CD1c-positive myeloid dendritic cell (primary cell): ENCODE results near the gene MTMR12.

ENCODE experiments used
- DNase-seq: peaks from one replicate; pipeline ENCODE4 v3.0.0-alpha.2; 2016; ENCODE audit errors: extremely low spot score

MTMR12 gene

GRCh38 chr5:32274548-32275395 lies 38.0 kb downstream of the MTMR12 start:
- no peak for DNase-seq

DNA sequence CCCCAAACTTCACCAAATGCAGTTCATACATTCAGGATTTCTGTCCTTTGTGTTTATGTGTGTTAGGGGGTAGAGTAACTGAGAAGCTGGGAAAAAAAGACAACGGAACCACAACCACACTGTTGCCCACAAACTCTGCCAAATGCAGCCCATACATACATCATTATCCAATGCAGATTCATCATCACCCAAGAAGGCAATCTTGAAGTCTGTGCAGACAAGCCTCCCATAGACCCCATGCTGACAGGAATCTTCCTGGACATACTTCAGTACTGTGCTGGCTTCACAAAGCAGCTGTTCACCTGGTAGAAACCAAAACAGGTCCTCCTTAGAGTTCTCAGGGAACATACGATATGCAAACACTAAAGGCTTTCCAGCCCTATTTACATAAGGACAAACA lies 38.9 kb downstream of the MTMR12 start:
- DNase-seq: no peak

- DNase-seq: no peak
Observed at GRCh38 chr5:32272746-32273145, 40.0 kb downstream of the MTMR12 start.

DNA sequence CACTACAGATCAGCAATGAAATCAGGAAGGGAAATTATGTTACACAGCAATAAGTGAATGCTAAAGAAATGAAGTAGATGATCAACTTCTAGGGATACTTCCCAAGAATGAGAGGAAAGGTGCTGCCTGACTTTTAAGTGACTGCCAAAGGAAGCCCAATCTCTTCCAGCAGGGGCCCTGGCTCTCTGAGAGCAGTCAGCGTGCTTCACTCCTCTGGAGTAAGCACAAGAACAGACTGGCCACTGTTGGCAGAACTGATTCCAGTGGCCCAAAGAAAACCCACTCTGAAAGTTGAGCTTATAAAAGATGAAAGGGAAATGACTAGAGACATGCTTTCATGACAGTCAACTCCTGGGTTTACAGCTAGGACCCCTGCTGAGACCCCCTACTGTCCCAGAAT lies 41.8 kb downstream of the MTMR12 start:
- no peak for DNase-seq

GRCh38 chr5:32270178-32270577 lies 42.6 kb downstream of the MTMR12 start:
- no peak for DNase-seq

DNA sequence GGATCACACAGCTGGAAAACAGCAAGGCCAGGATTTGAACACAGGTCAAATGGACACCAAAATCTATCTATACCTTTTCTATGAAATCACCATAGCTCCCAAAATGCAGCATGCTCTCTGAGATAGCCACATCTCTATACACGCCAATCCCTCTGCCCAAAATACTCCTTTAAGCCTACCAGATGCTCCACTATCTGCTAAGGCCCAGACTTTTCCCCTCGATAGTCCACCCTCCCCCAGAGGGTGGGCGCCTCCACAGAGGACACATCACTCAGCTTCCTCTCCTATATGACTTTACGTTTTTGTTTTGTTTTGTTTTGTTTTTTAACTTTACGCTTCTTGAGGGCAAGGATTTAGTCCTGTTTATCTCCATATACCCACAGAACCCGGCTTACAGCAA lies 46.8 kb downstream of the MTMR12 start:
- DNase-seq: no peak

- DNase-seq: no peak
Observed at GRCh38 chr5:32264957-32265572, 47.7 kb downstream of the MTMR12 start.

GRCh38 chr5:32263684-32264083 lies 49.1 kb downstream of the MTMR12 start:
- DNase-seq: no peak

DNA sequence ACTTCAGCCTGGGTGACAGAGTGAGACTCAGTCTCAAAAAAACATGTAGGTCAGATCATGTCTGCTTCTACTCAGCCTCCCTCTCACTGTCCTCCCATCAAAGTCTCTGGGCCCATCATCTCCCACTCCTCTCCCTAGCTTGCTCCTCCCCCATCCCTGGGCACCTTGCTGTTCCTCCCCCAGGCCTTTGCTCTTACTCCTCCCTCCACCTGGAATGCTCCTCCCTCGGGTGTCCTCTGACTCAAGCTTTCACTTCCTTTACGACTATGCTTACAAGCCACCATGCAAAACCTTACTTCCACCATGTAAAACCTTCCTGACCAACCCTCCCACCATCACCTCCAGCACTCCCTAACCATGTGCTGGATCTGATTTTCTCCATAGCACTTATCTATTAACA lies 51.5 kb downstream of the MTMR12 start:
- peak; percentile 21 for DNase-seq

GRCh38 chr5:32259033-32259432 lies 53.7 kb downstream of the MTMR12 start:
- DNase-seq: no peak

- no peak for DNase-seq
Observed at GRCh38 chr5:32258424-32258823, 54.3 kb downstream of the MTMR12 start.

DNA sequence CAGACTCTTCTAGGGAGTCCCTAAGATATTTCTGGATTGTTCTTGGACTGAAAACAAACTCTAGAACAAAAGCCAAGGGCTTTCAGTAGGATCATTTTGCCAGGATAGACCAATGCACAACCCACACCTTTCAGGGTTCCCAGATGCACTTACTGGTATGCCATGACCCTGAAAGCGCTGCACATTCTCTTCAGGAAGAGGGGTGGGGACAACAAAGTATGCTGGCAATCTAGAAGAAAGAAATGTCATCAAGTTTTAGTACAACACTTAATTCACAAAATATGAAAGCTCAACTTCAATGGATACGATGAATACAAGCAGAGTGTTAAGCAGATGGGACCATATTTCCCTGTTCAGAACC lies 57.2 kb downstream of the MTMR12 start:
- no peak for DNase-seq

GRCh38 chr5:32254881-32255539 lies 57.7 kb downstream of the MTMR12 start:
- DNase-seq: no peak

- DNase-seq: no peak
Observed at GRCh38 chr5:32251871-32252458, 60.8 kb downstream of the MTMR12 start.

- no peak for DNase-seq
Observed at GRCh38 chr5:32249668-32250067, 63.1 kb downstream of the MTMR12 start.

- no peak for DNase-seq
Observed at GRCh38 chr5:32245742-32246141, 67.0 kb downstream of the MTMR12 start.

GRCh38 chr5:32244017-32244416 lies 68.7 kb downstream of the MTMR12 start:
- DNase-seq: no peak

GRCh38 chr5:32241034-32241783 lies 71.5 kb downstream of the MTMR12 start:
- no peak for DNase-seq

DNA sequence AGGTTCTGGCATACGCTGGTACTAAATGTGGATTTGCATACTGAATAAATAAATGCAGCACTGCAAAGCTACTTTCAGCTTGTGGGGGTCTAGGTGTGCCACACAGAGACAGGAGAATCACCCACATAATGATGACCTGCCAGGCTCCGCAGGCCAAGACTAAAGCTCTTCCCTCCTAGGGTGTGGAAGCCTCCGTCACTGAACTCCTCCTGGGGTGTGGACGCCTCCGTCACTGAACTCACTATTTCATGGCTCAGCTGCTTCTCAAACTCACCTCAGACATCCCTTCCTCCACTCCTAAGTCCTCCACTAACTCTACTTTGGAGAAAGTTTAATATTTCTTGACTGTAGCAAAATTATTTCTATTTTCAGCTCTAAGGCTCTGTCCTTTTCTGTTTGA lies 73.4 kb downstream of the MTMR12 start:
- no peak for DNase-seq

GRCh38 chr5:32233696-32234447 lies 78.9 kb downstream of the MTMR12 start:
- peak; percentile 63 for DNase-seq

GRCh38 chr5:32233220-32233695 lies 79.5 kb downstream of the MTMR12 start:
- DNase-seq: no peak
